Astrocyte (in vitro differentiated cells and primary cell): ENCODE results near the gene SLIT3.

Source experiments
- EZH2 ChIP-seq: IDR thresholded peaks from 2 replicates; pipeline ENCODE4 v1.6.1; 2012; ENCODE audit warnings: mild to moderate bottlenecking, low read length, inconsistent platforms; ENCODE audit not compliant: insufficient read depth
- TF ChIP-seq, protein P1 (sequence below): IDR thresholded peaks from 2 replicates; pipeline ENCODE4 v1.5.1; 2011; ENCODE audit warnings: low read depth, mild to moderate bottlenecking, inconsistent platforms, low read length, moderate library complexity; ENCODE audit not compliant: insufficient read depth

DNA sequence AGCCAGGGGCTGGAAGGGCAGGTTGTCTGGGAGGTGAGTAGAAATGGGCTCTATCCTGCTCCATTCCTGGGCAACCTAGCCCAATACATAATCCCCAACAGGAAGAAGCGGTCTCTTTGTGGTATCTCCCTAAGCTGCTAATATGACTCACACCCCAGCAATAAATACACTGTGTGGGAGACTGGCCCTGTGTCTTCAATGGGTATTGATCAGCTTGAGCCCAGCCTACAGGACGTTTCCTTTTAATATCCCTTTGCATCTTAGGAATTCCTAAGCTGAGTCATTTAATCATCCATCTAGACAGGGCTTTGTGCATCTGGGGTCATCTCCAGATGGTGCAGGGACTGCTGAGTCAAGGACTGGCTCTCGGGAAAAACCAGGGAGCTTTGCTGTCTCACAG is 514.8 kb downstream of the SLIT3 start:
- TF ChIP-seq, protein P1, sequence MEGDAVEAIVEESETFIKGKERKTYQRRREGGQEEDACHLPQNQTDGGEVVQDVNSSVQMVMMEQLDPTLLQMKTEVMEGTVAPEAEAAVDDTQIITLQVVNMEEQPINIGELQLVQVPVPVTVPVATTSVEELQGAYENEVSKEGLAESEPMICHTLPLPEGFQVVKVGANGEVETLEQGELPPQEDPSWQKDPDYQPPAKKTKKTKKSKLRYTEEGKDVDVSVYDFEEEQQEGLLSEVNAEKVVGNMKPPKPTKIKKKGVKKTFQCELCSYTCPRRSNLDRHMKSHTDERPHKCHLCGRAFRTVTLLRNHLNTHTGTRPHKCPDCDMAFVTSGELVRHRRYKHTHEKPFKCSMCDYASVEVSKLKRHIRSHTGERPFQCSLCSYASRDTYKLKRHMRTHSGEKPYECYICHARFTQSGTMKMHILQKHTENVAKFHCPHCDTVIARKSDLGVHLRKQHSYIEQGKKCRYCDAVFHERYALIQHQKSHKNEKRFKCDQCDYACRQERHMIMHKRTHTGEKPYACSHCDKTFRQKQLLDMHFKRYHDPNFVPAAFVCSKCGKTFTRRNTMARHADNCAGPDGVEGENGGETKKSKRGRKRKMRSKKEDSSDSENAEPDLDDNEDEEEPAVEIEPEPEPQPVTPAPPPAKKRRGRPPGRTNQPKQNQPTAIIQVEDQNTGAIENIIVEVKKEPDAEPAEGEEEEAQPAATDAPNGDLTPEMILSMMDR, result no peak
- TF ChIP-seq EZH2, result no peak
